Measurements from ENCODE around the gene COL21A1.

DNA sequence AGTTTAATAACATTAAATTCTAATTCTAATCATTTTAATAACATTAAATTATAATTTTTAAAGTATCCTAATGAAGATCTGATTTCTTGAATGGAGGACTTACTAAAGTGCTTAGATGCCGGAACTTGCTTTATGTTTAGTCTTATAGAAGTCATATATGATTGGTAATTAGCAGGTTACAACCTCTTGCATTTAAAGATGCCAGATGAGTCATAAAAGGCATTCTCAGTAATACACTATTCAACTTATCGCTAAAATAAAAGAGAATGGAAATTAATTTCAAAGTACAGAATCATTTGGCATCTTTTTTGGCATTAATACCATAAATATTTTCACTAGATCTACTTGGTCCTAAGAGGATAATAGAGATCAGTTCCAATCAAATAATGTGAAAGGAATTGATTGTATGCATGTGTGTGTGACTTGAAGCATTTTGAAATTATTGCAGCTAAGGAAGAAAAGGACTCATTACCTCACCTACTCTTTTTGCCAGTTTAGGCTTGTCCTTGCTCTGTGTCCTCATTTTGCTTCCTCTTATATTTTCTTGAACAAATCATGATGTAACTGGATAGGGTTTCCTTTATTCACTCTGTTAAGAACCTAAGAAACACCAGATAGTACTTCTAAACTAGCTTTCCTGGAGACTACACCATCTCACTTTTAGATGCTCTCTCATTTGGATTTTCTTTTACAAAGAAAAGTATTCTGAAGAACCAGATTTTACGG, 2.7 kb downstream of the COL21A1 start:
- TF ChIP-seq, protein P1, sequence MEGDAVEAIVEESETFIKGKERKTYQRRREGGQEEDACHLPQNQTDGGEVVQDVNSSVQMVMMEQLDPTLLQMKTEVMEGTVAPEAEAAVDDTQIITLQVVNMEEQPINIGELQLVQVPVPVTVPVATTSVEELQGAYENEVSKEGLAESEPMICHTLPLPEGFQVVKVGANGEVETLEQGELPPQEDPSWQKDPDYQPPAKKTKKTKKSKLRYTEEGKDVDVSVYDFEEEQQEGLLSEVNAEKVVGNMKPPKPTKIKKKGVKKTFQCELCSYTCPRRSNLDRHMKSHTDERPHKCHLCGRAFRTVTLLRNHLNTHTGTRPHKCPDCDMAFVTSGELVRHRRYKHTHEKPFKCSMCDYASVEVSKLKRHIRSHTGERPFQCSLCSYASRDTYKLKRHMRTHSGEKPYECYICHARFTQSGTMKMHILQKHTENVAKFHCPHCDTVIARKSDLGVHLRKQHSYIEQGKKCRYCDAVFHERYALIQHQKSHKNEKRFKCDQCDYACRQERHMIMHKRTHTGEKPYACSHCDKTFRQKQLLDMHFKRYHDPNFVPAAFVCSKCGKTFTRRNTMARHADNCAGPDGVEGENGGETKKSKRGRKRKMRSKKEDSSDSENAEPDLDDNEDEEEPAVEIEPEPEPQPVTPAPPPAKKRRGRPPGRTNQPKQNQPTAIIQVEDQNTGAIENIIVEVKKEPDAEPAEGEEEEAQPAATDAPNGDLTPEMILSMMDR (IDR thresholded peaks at IDR 0.05) = no peak
- TF ChIP-seq POLR2A (IDR thresholded peaks at IDR 0.05) = no peak
